Measurements from ENCODE around the gene ING3.

The ING3 gene

DNA sequence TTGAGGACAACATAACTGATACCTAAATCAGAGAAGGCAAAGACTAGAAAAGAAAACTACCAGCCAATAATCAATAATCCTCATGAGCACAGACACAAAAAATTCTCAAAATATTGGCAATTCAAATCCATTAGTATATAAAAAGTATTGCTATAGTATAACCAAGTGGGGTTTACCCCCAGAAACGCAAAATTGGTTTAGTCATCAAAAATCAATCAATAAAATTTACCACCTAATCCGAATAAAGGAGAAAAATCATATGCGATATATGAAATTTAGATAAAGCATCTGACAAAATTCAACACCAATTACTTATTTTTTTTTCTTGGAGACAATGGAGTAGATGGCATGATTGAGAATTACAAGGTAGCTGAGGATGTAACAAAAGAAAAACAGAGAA, 11.2 kb upstream of the ING3 start (continued):
- TF ChIP-seq PRDM2 (tag by site-specific recombination; IDR thresholded peaks at IDR 0.05; ENCODE audit: borderline replicate concordance) (no peak), KLF7 (tag by site-specific recombination; IDR thresholded peaks at IDR 0.05; ENCODE audit: borderline replicate concordance) (no peak)

- no peaks in the 10 kb centered on the region for H3K36me3 ChIP-seq (ENCODE audit: control insufficient read depth in 2 of 2, insufficient read depth in 1 of 2, low read length in 2 of 2)
- CTCF ChIA-PET = interaction anchor here (0.6 to 1.2 kb wide), 5 partner anchors 21 to 1546 kb away, joined by 3 to 4 read pairs (median 3); no protein-coding TSS in a partner anchor
- H3K4me3 ChIP-seq (ENCODE audit: low read depth, low read length) = no peak overlapping the region
- POLR2A ChIA-PET = no interaction called here
- no peaks in the 10 kb centered on the region for H3K9me3 ChIP-seq (ENCODE audit: control insufficient read depth, insufficient read depth, low read depth, low read length)
- TF ChIP-seq ZIC2 (tag by site-specific recombination; IDR thresholded peaks at IDR 0.05) = no peak
- TF ChIP-seq ZFP41 (tag by site-specific recombination; IDR thresholded peaks at IDR 0.05; ENCODE audit: borderline replicate concordance) = no peak
- TF ChIP-seq ZNF654 (tag by site-specific recombination; IDR thresholded peaks at IDR 0.05; ENCODE audit: low read depth) = peak; percentile 58
- 0 out of 2 replicates have a peak, but pooled peaks have one; percentile 61 for TF ChIP-seq ZNF362 (tag by site-specific recombination; IDR thresholded peaks at IDR 0.05)
- H3K27ac ChIP-seq (ENCODE audit: extremely low read depth, low read depth, low read length) = no peak overlapping the region
- peaks cover 4% of the 10 kb centered on the region; the same call in 1 of the 2 replicates for H3K4me1 ChIP-seq (ENCODE audit: control insufficient read depth, insufficient read depth, low read length)
Measured at GRCh38 chr7:120941064-120941463, 9.5 kb upstream of the ING3 start.

DNA sequence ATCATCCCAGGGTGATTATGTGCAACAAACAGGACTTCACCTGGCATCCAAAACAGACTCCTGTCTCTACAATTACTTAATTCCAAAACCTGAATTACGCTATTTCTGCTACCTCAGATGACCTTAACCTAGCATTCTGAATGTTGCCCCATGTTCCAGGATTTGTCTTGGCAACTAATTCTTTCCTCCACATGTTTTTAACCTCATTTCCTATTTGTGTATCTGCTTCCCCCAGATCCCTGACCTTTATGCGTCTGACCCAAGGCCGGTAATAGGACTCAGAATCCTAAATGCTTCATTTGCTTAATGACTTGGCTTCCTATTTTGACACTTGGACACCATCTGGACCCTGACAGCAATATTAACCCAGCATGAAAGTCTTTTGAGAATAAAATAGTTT, 8.7 kb upstream of the ING3 start:
- Histone ChIP-seq H3K36me3 (ENCODE audit: control insufficient read depth in 2 of 2, insufficient read depth in 1 of 2, low read length in 2 of 2) (no peaks in the 10 kb centered on the region), H3K27ac (ENCODE audit: extremely low read depth, low read depth, low read length) (no peak overlapping the region), H3K4me3 (ENCODE audit: low read depth, low read length) (no peak overlapping the region), H3K4me1 (ENCODE audit: control insufficient read depth, insufficient read depth, low read length) (peaks cover 4% of the 10 kb centered on the region; the same call in 1 of the 2 replicates), H3K9me3 (ENCODE audit: control insufficient read depth, insufficient read depth, low read depth, low read length) (no peaks in the 10 kb centered on the region)
- TF ChIP-seq, protein P1, sequence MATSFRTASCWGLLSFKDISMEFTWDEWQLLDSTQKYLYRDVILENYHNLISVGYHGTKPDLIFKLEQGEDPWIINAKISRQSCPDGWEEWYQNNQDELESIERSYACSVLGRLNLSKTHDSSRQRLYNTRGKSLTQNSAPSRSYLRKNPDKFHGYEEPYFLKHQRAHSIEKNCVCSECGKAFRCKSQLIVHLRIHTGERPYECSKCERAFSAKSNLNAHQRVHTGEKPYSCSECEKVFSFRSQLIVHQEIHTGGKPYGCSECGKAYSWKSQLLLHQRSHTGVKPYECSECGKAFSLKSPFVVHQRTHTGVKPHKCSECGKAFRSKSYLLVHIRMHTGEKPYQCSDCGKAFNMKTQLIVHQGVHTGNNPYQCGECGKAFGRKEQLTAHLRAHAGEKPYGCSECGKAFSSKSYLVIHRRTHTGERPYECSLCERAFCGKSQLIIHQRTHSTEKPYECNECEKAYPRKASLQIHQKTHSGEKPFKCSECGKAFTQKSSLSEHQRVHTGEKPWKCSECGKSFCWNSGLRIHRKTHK (tag by site-specific recombination; IDR thresholded peaks at IDR 0.05) = no peak
- TF ChIP-seq MZF1 (tag by site-specific recombination; IDR thresholded peaks at IDR 0.05; ENCODE audit: borderline replicate concordance) = no peak
- no peak for TF ChIP-seq ZNF623 (tag by site-specific recombination; IDR thresholded peaks at IDR 0.05)
- TF ChIP-seq ZNF664 (tag by site-specific recombination; IDR thresholded peaks at IDR 0.05) = no peak
- no peak for TF ChIP-seq ZNF416 (tag by site-specific recombination; IDR thresholded peaks at IDR 0.05)
- no peak for TF ChIP-seq GFI1B (tag by site-specific recombination; IDR thresholded peaks at IDR 0.05)
- TF ChIP-seq ZNF571 (tag by site-specific recombination; IDR thresholded peaks at IDR 0.05) = no peak
- TF ChIP-seq ZNF555 (tag by site-specific recombination; conservative IDR thresholded peaks at IDR 0.05) = no peak
- TF ChIP-seq ZFP37 (tag by site-specific recombination; IDR thresholded peaks at IDR 0.05) = no peak
- TF ChIP-seq TRIM28 (IDR thresholded peaks at IDR 0.05; ENCODE audit: borderline replicate concordance, low read length) = no peak
- no peak for TF ChIP-seq ZNF221 (tag by site-specific recombination; IDR thresholded peaks at IDR 0.05; ENCODE audit: borderline replicate concordance)
- TF ChIP-seq ZNF654 (tag by site-specific recombination; IDR thresholded peaks at IDR 0.05; ENCODE audit: low read depth) = no peak
- TF ChIP-seq ZNF2 (tag by site-specific recombination; IDR thresholded peaks at IDR 0.05) = no peak
- TF ChIP-seq ZNF707 (tag by site-specific recombination; IDR thresholded peaks at IDR 0.05) = no peak
- TF ChIP-seq ZBTB7A (tag by site-specific recombination; IDR thresholded peaks at IDR 0.05; ENCODE audit: low read depth) = no peak
- TF ChIP-seq TCF7L2 (IDR thresholded peaks at IDR 0.05; ENCODE audit: borderline replicate concordance, low read depth, low read length) = no peak
- TF ChIP-seq SALL2 (tag by site-specific recombination; IDR thresholded peaks at IDR 0.05; ENCODE audit: borderline replicate concordance) = no peak
- TF ChIP-seq ZNF211 (tag by site-specific recombination; IDR thresholded peaks at IDR 0.05; ENCODE audit: low read depth) = no peak
- CTCF ChIA-PET = interaction anchor here (0.6 to 3.2 kb wide), 6 partner anchors 49 to 1545 kb away, joined by 3 to 10 read pairs (median 4); no protein-coding TSS in a partner anchor
- POLR2A ChIA-PET = no interaction called here
